HepG2 (cell line): ENCODE results near the gene BCAN. TPM values are rescaled to one million over a fixed set of nuclear protein-coding genes. Genes with fewer than 3 reads are reported as not detected.

Experiments used
- ATAC-seq: fragments of 200-7000 bp; cut with Tn5 transposase; 3 replicates; pipeline ENCODE4 v1.9.1; 2020; ENCODE audit warnings: mild to moderate bottlenecking, moderate library complexity
- BruUV-seq: library from RNA; stranded (reverse); fragments of 400-500 nt; replicated peaks from 2 replicates; lab custom pipeline; 2021; lab: Mats Ljungman, UMichigan
- CTCF ChIA-PET: fragments of 300-600 bp; formaldehyde crosslinking; extraction: SDS; loops from one replicate; lab custom pipeline; 2021; ENCODE audit warnings: low total read pairs, inconsistent platforms, low intra/inter-chr PET ratio; lab: Yijun Ruan, JAX
- POLR2A ChIA-PET: fragments of 350-600 bp; sonication (Branson Sonifier 250); formaldehyde crosslinking; loops from one replicate; lab custom pipeline; 2020; ENCODE audit warnings: antibody characterized with exemption, inconsistent platforms; lab: Yijun Ruan, JAX
- DNase-seq: peaks from one replicate; pipeline ENCODE4 v3.0.0-alpha.2; 2015; ENCODE audit warnings: low spot score
- FAIRE-seq: peaks from 3 replicates; lab custom pipeline; 2011; peaks lifted over from hg19 to GRCh38; lab: Jason Lieb, UNC
- H2AFZ ChIP-seq: one replicate; pipeline ENCODE4 v1.6.1; 2011; ENCODE audit warnings: low read length, inconsistent platforms
- H3K27ac ChIP-seq: fragments of 300-600 bp; 3 replicates; pipeline ENCODE4 v1.8.0; 2011; ENCODE audit warnings: mixed run types, mild to moderate bottlenecking, mixed read lengths, low read length, inconsistent platforms; ENCODE audit not compliant: insufficient read depth; ENCODE audit errors: extremely low read length
- H3K27me3 ChIP-seq, 2 experiments: fragments of 200-600 bp in 1 of 2; 2 replicates in 1 of 2; 3 replicates in 1 of 2; pipeline versions ENCODE4 v1.6.0 to v1.8.0; 2011; ENCODE audit warnings: low read length in 2 of 2, mild to moderate bottlenecking in 2 of 2, moderate library complexity in 2 of 2, inconsistent platforms in 1 of 2; ENCODE audit not compliant: insufficient read depth in 2 of 2, control insufficient read depth in 1 of 2
- H3K36me3 ChIP-seq, 2 experiments: fragments of 200-600 bp in 1 of 2; replicated peaks in 1 of 2; 2 replicates in 1 of 2; 3 replicates in 1 of 2; pipeline versions ENCODE4 v1.5.1 to v1.8.0; 2011; ENCODE audit warnings: low read length in 2 of 2, inconsistent platforms in 1 of 2; ENCODE audit not compliant: insufficient read depth in 2 of 2, control insufficient read depth in 1 of 2
- H3K4me1 ChIP-seq: 2 replicates; pipeline ENCODE4 v1.5.1; 2012; ENCODE audit warnings: low read length, inconsistent platforms; ENCODE audit not compliant: insufficient read depth
- H3K4me2 ChIP-seq: 2 replicates; pipeline ENCODE4 v1.6.0; 2011; ENCODE audit warnings: low read depth, low read length, inconsistent platforms
- H3K4me3 ChIP-seq, 3 experiments: fragments of 200-600 bp in 1 of 3; sonication (generic), shearing (Covaris generic) in 1 of 3; replicated peaks in 1 of 3; 2 replicates each; pipeline ENCODE4 v1.5.1; 2011 to 2016; ENCODE audit warnings: low read length in 3 of 3, inconsistent platforms in 2 of 3, low read depth in 2 of 3, mild to moderate bottlenecking in 2 of 3, control low read depth in 1 of 3, mixed read lengths in 1 of 3; ENCODE audit not compliant: insufficient read depth in 1 of 3
- H3K79me2 ChIP-seq: one replicate; pipeline ENCODE4 v1.6.1; 2011; ENCODE audit warnings: low read length, inconsistent platforms; ENCODE audit not compliant: insufficient read depth
- H3K9ac ChIP-seq: 2 replicates; pipeline ENCODE4 v1.6.0; 2011; ENCODE audit warnings: mild to moderate bottlenecking, low read depth, low read length, inconsistent platforms; ENCODE audit not compliant: insufficient read depth
- H3K9me3 ChIP-seq: 2 replicates; pipeline ENCODE4 v1.5.1; 2012; ENCODE audit warnings: mild to moderate bottlenecking, low read length
- H4K20me1 ChIP-seq: 2 replicates; pipeline ENCODE4 v1.6.0; 2011; ENCODE audit warnings: inconsistent platforms, mild to moderate bottlenecking, low read length, moderate library complexity; ENCODE audit not compliant: insufficient read depth
- ARHGAP35 ChIP-seq: sonication (generic); formaldehyde crosslinking; IDR thresholded peaks from 2 replicates; pipeline ENCODE4 v1.9.0; 2022; ENCODE audit warnings: mild to moderate bottlenecking, inconsistent platforms, moderate library complexity, missing genetic modification reagents, borderline replicate concordance
- RAD21 ChIP-seq: fragments of 450-650 bp; formaldehyde crosslinking; IDR thresholded peaks from 2 replicates; pipeline ENCODE4 v1.5.0; 2020; ENCODE audit warnings: mild to moderate bottlenecking
- SMAD3 ChIP-seq: sonication (generic); formaldehyde crosslinking; IDR thresholded peaks from 2 replicates; pipeline ENCODE4 v1.4.0; 2020; ENCODE audit warnings: missing genetic modification reagents
- SMC3 ChIP-seq: IDR thresholded peaks from 2 replicates; pipeline ENCODE4 v1.6.1; 2011; ENCODE audit warnings: low read length, improper control_type of control experiment
- TFAP4 ChIP-seq: sonication (generic); IDR thresholded peaks from 2 replicates; pipeline ENCODE4 v1.6.1; 2016; ENCODE audit warnings: low read depth, borderline replicate concordance
- UBTF ChIP-seq: sonication (generic); formaldehyde crosslinking; IDR thresholded peaks from 2 replicates; pipeline ENCODE4 v1.4.0; 2020; ENCODE audit warnings: mild to moderate bottlenecking, missing genetic modification reagents
- XBP1 ChIP-seq: sonication (generic); formaldehyde crosslinking; IDR thresholded peaks from 2 replicates; pipeline ENCODE4 v1.5.0; 2020; ENCODE audit warnings: missing genetic modification reagents
- YEATS4 ChIP-seq: sonication (generic); formaldehyde crosslinking; IDR thresholded peaks from 2 replicates; pipeline ENCODE4 v1.4.0; 2020; ENCODE audit warnings: missing genetic modification reagents, borderline replicate concordance
- WGBS: methylation state at CpG from one replicate; pipeline ENCODE4 v1.1.6; 2017; ENCODE audit warnings: low lambda C conversion rate; 5-methylcytosine and 5-hydroxymethylcytosine counted together
- in situ Hi-C: cut with HindIII; loops from 2 replicates; pipeline ENCODE4 v1.10.0; 2017; ENCODE audit warnings: low pct_unique_long_range_greater_than_20kb; ENCODE audit not compliant: extremely low pct_ligation_motif_present
- intact Hi-C: fragments of 100-400 bp; cut with micrococcal nuclease; formaldehyde crosslinking; loops from one replicate; pipeline ENCODE4 v1.10.0; 2022; ENCODE audit not compliant: unreplicated experiment
- polyA plus RNA-seq, 8 experiments: library from polyadenylated mRNA; depleted of rRNA in 3 of 8; stranded (reverse) in 7 of 8; unstranded in 1 of 8; fragments of >200 nt; fragmentation: Illumina TruSeq in 4 of 8; extraction: Trizol in 4 of 8; gene quantifications; 2 replicates each; pipeline versions ENCODE4 v1.2.1 to v1.2.3, GENCODE V29; 2011 to 2016; ENCODE audit warnings: low read depth in 4 of 8, missing spikeins in 1 of 8, mixed read lengths in 1 of 8; ENCODE audit not compliant: insufficient read depth in 1 of 8
- total RNA-seq, 5 experiments: library from RNA; depleted of rRNA; stranded (reverse); fragments of >200 nt; fragmentation: Illumina TruSeq; extraction: Trizol; gene quantifications; 2 replicates each; pipeline ENCODE4 v1.2.3, GENCODE V29; 2016; ENCODE audit warnings: low read depth in 1 of 5
- TF ChIP-seq, protein P1 (sequence below): sonication (generic); formaldehyde crosslinking; IDR thresholded peaks from 2 replicates; pipeline ENCODE4 v1.5.0; 2020; ENCODE audit warnings: mild to moderate bottlenecking, missing genetic modification reagents, moderate library complexity

Gene BCAN
- total and polyA plus RNA-seq, 2 of the 13 experiments (the other 11 are each of a cell fraction or from before 2014, with no cell fraction given): not detected

DNA sequence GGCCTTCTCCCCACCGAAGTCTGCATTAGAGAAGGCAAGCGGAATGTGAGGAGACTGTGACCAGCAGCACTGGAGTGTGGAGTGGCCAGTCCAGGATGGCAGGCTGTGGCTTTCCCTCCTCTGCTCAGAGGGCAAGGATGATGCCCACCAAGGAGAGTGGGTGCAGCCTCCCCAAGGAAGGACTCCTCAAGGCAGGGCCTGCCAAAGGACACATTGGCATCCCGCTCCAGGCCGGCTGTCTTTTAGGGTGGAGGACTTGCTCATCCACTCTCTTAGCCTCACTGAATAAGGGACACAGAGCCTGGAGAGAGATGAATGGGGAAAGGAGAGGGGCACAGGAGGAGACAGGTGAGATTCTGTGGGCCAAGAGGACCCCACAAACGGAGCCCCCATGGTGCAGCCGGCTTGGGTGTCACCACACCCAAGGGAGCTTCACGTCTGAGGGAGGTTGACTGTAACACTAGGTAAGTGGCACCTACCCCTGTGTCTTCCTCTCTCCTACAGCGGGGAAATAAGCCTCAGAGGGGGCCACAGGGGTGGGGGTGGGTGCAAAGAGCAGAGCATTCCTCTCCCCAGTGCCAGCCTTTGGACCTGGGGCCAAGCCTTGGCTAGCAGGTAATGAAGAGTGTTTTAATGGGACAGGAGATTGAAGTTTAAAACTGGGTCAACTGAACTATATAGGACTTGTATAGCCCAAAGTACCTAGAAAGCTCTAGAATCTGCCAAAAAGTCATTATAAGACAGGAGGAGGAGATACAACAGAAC, 39.5 kb downstream of the BCAN start (continued):
- TF ChIP-seq XBP1: no peak
- no peak for TF ChIP-seq ARHGAP35
- TF ChIP-seq SMAD3 (CRISPR knock-in tag): no peak

GRCh38 chr1:156682166-156682890, 40.4 kb downstream of the BCAN start:
- intact Hi-C loops: no loop called here
- no peak overlapping the region for H2AFZ ChIP-seq
- H4K20me1 ChIP-seq: no peaks in the 10 kb centered on the region
- H3K9ac ChIP-seq: no peak overlapping the region
- ATAC-seq: peak; percentile 79
- ChIA-PET POLR2A (interaction anchor here (1.4 kb wide), 1 partner anchor 21 kb away, joined by 4 read pairs; no protein-coding TSS in a partner anchor), CTCF (interaction anchor here (0.6 kb wide), 1 partner anchor 44 kb away, joined by 3 read pairs; no protein-coding TSS in a partner anchor)
- in situ Hi-C loops: no loop called here
- H3K9me3 ChIP-seq: no peaks in the 10 kb centered on the region
- FAIRE-seq: no peak
- H3K4me2 ChIP-seq: no peak overlapping the region
- H3K4me1 ChIP-seq: peaks cover 20% of the 10 kb centered on the region
- DNase-seq: no peak
- H3K4me3 ChIP-seq: no peak overlapping the region
- WGBS: 47% methylated on average over 5 of the region's 5 CpGs
- H3K27me3 ChIP-seq: peaks cover 6 to 49% of the 10 kb centered on the region in 2 experiments
- no TSS peak for BruUV-seq
- 0 out of 2 replicates have a peak, but pooled peaks have one; percentile 5 for TF ChIP-seq SMC3
- TF ChIP-seq TFAP4: no peak
- TF ChIP-seq, protein P1, sequence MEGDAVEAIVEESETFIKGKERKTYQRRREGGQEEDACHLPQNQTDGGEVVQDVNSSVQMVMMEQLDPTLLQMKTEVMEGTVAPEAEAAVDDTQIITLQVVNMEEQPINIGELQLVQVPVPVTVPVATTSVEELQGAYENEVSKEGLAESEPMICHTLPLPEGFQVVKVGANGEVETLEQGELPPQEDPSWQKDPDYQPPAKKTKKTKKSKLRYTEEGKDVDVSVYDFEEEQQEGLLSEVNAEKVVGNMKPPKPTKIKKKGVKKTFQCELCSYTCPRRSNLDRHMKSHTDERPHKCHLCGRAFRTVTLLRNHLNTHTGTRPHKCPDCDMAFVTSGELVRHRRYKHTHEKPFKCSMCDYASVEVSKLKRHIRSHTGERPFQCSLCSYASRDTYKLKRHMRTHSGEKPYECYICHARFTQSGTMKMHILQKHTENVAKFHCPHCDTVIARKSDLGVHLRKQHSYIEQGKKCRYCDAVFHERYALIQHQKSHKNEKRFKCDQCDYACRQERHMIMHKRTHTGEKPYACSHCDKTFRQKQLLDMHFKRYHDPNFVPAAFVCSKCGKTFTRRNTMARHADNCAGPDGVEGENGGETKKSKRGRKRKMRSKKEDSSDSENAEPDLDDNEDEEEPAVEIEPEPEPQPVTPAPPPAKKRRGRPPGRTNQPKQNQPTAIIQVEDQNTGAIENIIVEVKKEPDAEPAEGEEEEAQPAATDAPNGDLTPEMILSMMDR (CRISPR knock-in tag): peak; percentile 30; the same call in 1 of the 2 replicates
- TF ChIP-seq RAD21 (CRISPR knock-in tag): peak; percentile 40; the same call in 1 of the 2 replicates
- TF ChIP-seq YEATS4 (CRISPR knock-in tag): no peak
- peak; percentile 40; the same call in 1 of the 2 replicates for TF ChIP-seq UBTF (CRISPR knock-in tag)
- no peak overlapping the region for H3K27ac ChIP-seq
- H3K79me2 ChIP-seq: peaks cover 2% of the 10 kb centered on the region
- no peaks in the 10 kb centered on the region for H3K36me3 ChIP-seq
